Measurements from ENCODE around the gene NFKBIE. TPM values are rescaled to one million over a fixed set of nuclear protein-coding genes. Genes with fewer than 3 reads are reported as not detected.

The NFKBIE gene
- total and polyA plus RNA-seq, 2 of the 13 experiments (the other 11 are each of a cell fraction or from before 2014, with no cell fraction given), result 6.7 to 14.5 TPM

DNA sequence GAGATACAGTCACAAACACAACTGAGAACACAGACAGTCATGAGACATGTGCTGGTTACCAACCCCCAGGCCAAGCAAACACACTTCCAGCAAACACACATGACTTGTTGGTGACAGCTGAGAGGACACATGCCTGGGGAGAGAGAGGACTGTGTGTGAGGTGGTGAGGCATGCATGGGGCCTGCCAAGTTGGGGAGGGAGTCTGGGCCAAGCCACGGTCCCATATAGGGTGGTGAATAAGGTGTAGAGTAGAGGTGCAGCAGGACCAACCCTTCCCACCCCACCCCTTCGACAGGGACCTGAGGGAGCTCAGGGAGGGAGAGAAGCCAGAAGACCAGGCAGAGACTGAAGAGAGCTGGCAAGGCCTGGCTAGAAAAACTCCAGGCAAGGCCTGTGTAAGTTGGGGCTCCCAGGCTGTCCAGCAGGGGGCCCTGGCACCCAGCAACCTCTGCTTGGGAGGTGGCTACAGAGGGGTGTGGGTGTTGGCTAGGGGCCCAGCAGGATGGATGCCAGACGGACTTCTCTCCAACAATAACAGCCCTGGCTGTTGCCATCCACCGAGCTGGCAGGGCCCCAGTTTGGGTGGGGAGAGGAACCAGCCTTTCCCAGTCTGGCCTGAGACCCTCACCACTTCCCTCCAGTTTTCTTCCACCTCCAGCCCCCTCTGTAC is 43.9 kb downstream of the NFKBIE start (continued):
- TF ChIP-seq, protein P1, sequence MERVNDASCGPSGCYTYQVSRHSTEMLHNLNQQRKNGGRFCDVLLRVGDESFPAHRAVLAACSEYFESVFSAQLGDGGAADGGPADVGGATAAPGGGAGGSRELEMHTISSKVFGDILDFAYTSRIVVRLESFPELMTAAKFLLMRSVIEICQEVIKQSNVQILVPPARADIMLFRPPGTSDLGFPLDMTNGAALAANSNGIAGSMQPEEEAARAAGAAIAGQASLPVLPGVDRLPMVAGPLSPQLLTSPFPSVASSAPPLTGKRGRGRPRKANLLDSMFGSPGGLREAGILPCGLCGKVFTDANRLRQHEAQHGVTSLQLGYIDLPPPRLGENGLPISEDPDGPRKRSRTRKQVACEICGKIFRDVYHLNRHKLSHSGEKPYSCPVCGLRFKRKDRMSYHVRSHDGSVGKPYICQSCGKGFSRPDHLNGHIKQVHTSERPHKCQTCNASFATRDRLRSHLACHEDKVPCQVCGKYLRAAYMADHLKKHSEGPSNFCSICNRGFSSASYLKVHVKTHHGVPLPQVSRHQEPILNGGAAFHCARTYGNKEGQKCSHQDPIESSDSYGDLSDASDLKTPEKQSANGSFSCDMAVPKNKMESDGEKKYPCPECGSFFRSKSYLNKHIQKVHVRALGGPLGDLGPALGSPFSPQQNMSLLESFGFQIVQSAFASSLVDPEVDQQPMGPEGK (CRISPR knock-in tag; IDR thresholded peaks at IDR 0.05), result peak; percentile 86
- TF ChIP-seq TEAD2 (CRISPR knock-in tag; IDR thresholded peaks at IDR 0.05) (no peak), ZNF713 (CRISPR knock-in tag; IDR thresholded peaks at IDR 0.05) (0 out of 2 replicates have a peak, but pooled peaks have one; percentile 48), ZMYM2 (CRISPR knock-in tag; IDR thresholded peaks at IDR 0.05) (peak; percentile 65; the same call in 1 of the 2 replicates), ZFX (CRISPR knock-in tag; IDR thresholded peaks at IDR 0.05; ENCODE audit: low read depth) (peak; percentile 90), PRPF4 (IDR thresholded peaks at IDR 0.05; ENCODE audit: low read depth, low read length, poor library complexity, severe bottlenecking) (no peak), ZKSCAN8 (CRISPR knock-in tag; IDR thresholded peaks at IDR 0.05; ENCODE audit: borderline replicate concordance) (peak; percentile 26; the same call in 1 of the 2 replicates), HNRNPL (IDR thresholded peaks at IDR 0.05; ENCODE audit: low read depth, low read length) (peak; percentile 92), CREB1 (IDR thresholded peaks at IDR 0.05) (peak; percentile 25; the same call in 1 of the 2 replicates), CREB1 (CRISPR knock-in tag; IDR thresholded peaks at IDR 0.05) (no peak), KAT8 (CRISPR knock-in tag; IDR thresholded peaks at IDR 0.05) (peak; percentile 84), ZBTB7B (CRISPR knock-in tag; IDR thresholded peaks at IDR 0.05) (peak; percentile 53; the same call in 1 of the 2 replicates), GZF1 (CRISPR knock-in tag; IDR thresholded peaks at IDR 0.05) (no peak), RELA (CRISPR knock-in tag; IDR thresholded peaks at IDR 0.05) (no peak), ATF7 (IDR thresholded peaks at IDR 0.05) (no peak), ATF7 (CRISPR knock-in tag; IDR thresholded peaks at IDR 0.05) (no peak), KDM6A (CRISPR knock-in tag; IDR thresholded peaks at IDR 0.05; ENCODE audit: low read depth) (no peak), ZNF460 (CRISPR knock-in tag; IDR thresholded peaks at IDR 0.05; ENCODE audit: borderline replicate concordance) (no peak), ZNF569 (CRISPR knock-in tag; IDR thresholded peaks at IDR 0.05; ENCODE audit: borderline replicate concordance) (no peak), BCL6 (CRISPR knock-in tag; IDR thresholded peaks at IDR 0.05) (0 out of 2 replicates have a peak, but pooled peaks have one; percentile 17), ZNF350 (CRISPR knock-in tag; IDR thresholded peaks at IDR 0.05; ENCODE audit: borderline replicate concordance, low read depth) (peak; percentile 74), THAP11 (CRISPR knock-in tag; IDR thresholded peaks at IDR 0.05) (peak; percentile 55), ZSCAN12 (CRISPR knock-in tag; IDR thresholded peaks at IDR 0.05) (no peak), TBP (CRISPR knock-in tag; IDR thresholded peaks at IDR 0.05) (0 out of 2 replicates have a peak, but pooled peaks have one; percentile 18), TGIF2 (CRISPR knock-in tag; IDR thresholded peaks at IDR 0.05) (peak; percentile 88)
- TF ChIP-seq, protein P2, sequence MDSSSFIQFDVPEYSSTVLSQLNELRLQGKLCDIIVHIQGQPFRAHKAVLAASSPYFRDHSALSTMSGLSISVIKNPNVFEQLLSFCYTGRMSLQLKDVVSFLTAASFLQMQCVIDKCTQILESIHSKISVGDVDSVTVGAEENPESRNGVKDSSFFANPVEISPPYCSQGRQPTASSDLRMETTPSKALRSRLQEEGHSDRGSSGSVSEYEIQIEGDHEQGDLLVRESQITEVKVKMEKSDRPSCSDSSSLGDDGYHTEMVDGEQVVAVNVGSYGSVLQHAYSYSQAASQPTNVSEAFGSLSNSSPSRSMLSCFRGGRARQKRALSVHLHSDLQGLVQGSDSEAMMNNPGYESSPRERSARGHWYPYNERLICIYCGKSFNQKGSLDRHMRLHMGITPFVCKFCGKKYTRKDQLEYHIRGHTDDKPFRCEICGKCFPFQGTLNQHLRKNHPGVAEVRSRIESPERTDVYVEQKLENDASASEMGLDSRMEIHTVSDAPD (CRISPR knock-in tag; IDR thresholded peaks at IDR 0.05), result no peak
- TF ChIP-seq, protein P3, sequence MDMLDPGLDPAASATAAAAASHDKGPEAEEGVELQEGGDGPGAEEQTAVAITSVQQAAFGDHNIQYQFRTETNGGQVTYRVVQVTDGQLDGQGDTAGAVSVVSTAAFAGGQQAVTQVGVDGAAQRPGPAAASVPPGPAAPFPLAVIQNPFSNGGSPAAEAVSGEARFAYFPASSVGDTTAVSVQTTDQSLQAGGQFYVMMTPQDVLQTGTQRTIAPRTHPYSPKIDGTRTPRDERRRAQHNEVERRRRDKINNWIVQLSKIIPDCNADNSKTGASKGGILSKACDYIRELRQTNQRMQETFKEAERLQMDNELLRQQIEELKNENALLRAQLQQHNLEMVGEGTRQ (IDR thresholded peaks at IDR 0.05; ENCODE audit: low read depth, low read length), result peak; percentile 24
- TF ChIP-seq, protein P3 (CRISPR knock-in tag; IDR thresholded peaks at IDR 0.05; ENCODE audit: borderline replicate concordance), result no peak

Data from HepG2 (cell line).